H1 (cell line): ENCODE data around the gene GYPC. TPM values are rescaled to one million over a fixed set of nuclear protein-coding genes. Genes with fewer than 3 reads are reported as not detected.

ENCODE experiments used
- CTCF ChIA-PET: fragments of 300-600 bp; sonication (Branson Sonifier 250); formaldehyde crosslinking; loops from one replicate; lab custom pipeline; 2021; ENCODE audit not compliant: partially characterized antibody; lab: Charles Lee
- POLR2A ChIA-PET: fragments of 300-600 bp; sonication (Branson Sonifier 250); formaldehyde crosslinking; loops from one replicate; lab custom pipeline; 2021; ENCODE audit warnings: inconsistent platforms; ENCODE audit not compliant: partially characterized antibody; lab: Charles Lee
- DNase-seq, 2 experiments: peaks; one replicate each; pipeline versions ENCODE4 v3.0.0 to v3.0.0-alpha.2; 2010 to 2022; ENCODE audit warnings: low spot score in 2 of 2, low read depth in 1 of 2, mixed read lengths in 1 of 2
- FAIRE-seq: peaks from 2 replicates; lab custom pipeline; 2011; peaks lifted over from hg19 to GRCh38; lab: Jason Lieb, UNC
- H2AFZ ChIP-seq: 2 replicates; pipeline ENCODE4 v1.8.1; 2012; ENCODE audit warnings: low read length, inconsistent platforms
- H2AK5ac ChIP-seq: 2 replicates; pipeline ENCODE4 v1.6.1; 2013; ENCODE audit warnings: low read depth, low read length
- H2BK120ac ChIP-seq: replicated peaks from 2 replicates; pipeline ENCODE3; 2013; ENCODE audit warnings: low read depth, low read length, inconsistent platforms
- H2BK12ac ChIP-seq: 2 replicates; pipeline ENCODE4 v1.6.1; 2013; ENCODE audit warnings: low read depth, low read length
- H2BK15ac ChIP-seq: 2 replicates; pipeline ENCODE4 v1.6.1; 2013; ENCODE audit warnings: low read length
- H2BK20ac ChIP-seq: 2 replicates; pipeline ENCODE4 v1.6.1; 2013; ENCODE audit warnings: low read length
- H2BK5ac ChIP-seq: 2 replicates; pipeline ENCODE4 v1.6.1; 2013; ENCODE audit warnings: low read depth, low read length
- H3K14ac ChIP-seq: 2 replicates; pipeline ENCODE4 v1.6.1; 2013; ENCODE audit warnings: inconsistent platforms; ENCODE audit not compliant: insufficient read length
- H3K18ac ChIP-seq: 2 replicates; pipeline ENCODE4 v1.6.1; 2013; ENCODE audit warnings: low read length; ENCODE audit errors: extremely low read depth
- H3K23ac ChIP-seq: 2 replicates; pipeline ENCODE4 v1.6.1; 2013; ENCODE audit warnings: inconsistent platforms; ENCODE audit not compliant: insufficient read length
- H3K23me2 ChIP-seq: 2 replicates; pipeline ENCODE4 v1.6.1; 2013; ENCODE audit warnings: low read depth, low read length
- H3K27ac ChIP-seq: 2 replicates; pipeline ENCODE4 v1.6.1; 2011; ENCODE audit warnings: low read depth, low read length, inconsistent platforms
- H3K27me3 ChIP-seq, 4 experiments: replicated peaks in 1 of 4; 1 replicate in 1 of 4; 2 replicates in 3 of 4; pipeline versions ENCODE4 v1.6.1 to v1.8.1; 2011 to 2013; ENCODE audit warnings: low read length in 3 of 4, mild to moderate bottlenecking in 3 of 4, inconsistent platforms in 2 of 4, mixed read lengths in 2 of 4, moderate library complexity in 1 of 4; ENCODE audit not compliant: control insufficient read depth in 3 of 4, insufficient read depth in 3 of 4; ENCODE audit errors: extremely low read depth in 1 of 4
- H3K36me3 ChIP-seq, 4 experiments: 2 replicates each; pipeline versions ENCODE4 v1.6.1 to v1.8.1; 2011 to 2013; ENCODE audit warnings: mild to moderate bottlenecking in 4 of 4, low read length in 3 of 4, moderate library complexity in 2 of 4, control low read depth in 1 of 4, inconsistent platforms in 1 of 4; ENCODE audit not compliant: insufficient read depth in 4 of 4, control insufficient read depth in 2 of 4
- H3K4ac ChIP-seq: replicated peaks from 2 replicates; pipeline ENCODE3; 2013; ENCODE audit warnings: low read length, low read depth, mixed read lengths, inconsistent platforms; ENCODE audit not compliant: insufficient read length
- H3K4me1 ChIP-seq, 4 experiments: replicated peaks in 1 of 4; 1 replicate in 1 of 4; 2 replicates in 3 of 4; pipeline versions ENCODE4 v1.6.1 to v1.8.1; 2011 to 2013; ENCODE audit warnings: low read length in 3 of 4, inconsistent platforms in 2 of 4, mixed read lengths in 1 of 4; ENCODE audit not compliant: insufficient read depth in 4 of 4, control insufficient read depth in 3 of 4
- H3K4me2 ChIP-seq, 2 experiments: 2 replicates each; pipeline versions ENCODE4 v1.6.1 to v1.8.1; 2011 to 2013; ENCODE audit warnings: low read depth in 2 of 2, low read length in 2 of 2, control low read depth in 1 of 2, inconsistent platforms in 1 of 2, mild to moderate bottlenecking in 1 of 2; ENCODE audit not compliant: insufficient read depth in 1 of 2
- H3K4me3 ChIP-seq, 4 experiments: fragments of 200-600, 300-600 bp in 1 of 4; sonication (generic), shearing (Covaris generic), sonication (Bioruptor Twin) in 1 of 4; 2 replicates each; pipeline versions ENCODE4 v1.5.1 to v1.8.1; 2011 to 2016; ENCODE audit warnings: low read length in 4 of 4, low read depth in 3 of 4, control low read depth in 2 of 4, inconsistent platforms in 2 of 4, mild to moderate bottlenecking in 2 of 4, mixed read lengths in 1 of 4, moderate library complexity in 1 of 4; ENCODE audit not compliant: insufficient read depth in 2 of 4; ENCODE audit errors: extremely low read depth in 1 of 4
- H3K56ac ChIP-seq: replicated peaks from 2 replicates; pipeline ENCODE3; 2013; ENCODE audit warnings: low read depth, mild to moderate bottlenecking, mixed read lengths, low read length, inconsistent platforms; ENCODE audit not compliant: insufficient read length
- H3K79me1 ChIP-seq: 2 replicates; pipeline ENCODE4 v1.6.1; 2013; ENCODE audit warnings: low read depth, low read length, control low read depth
- H3K79me2 ChIP-seq, 2 experiments: 2 replicates each; pipeline versions ENCODE4 v1.6.1 to v1.8.1; 2012 to 2013; ENCODE audit warnings: low read length in 2 of 2, mild to moderate bottlenecking in 2 of 2, inconsistent platforms in 1 of 2; ENCODE audit not compliant: insufficient read depth in 2 of 2, control insufficient read depth in 1 of 2
- H3K9ac ChIP-seq, 4 experiments: replicated peaks in 1 of 4; 1 replicate in 1 of 4; 2 replicates in 3 of 4; pipeline versions ENCODE4 v1.6.1 to v1.8.1; 2011 to 2013; ENCODE audit warnings: low read depth in 3 of 4, low read length in 3 of 4, control low read depth in 2 of 4, mild to moderate bottlenecking in 2 of 4, moderate library complexity in 2 of 4, inconsistent platforms in 1 of 4; ENCODE audit errors: extremely low read depth in 1 of 4
- H3K9me3 ChIP-seq, 2 experiments: 2 replicates each; pipeline versions ENCODE4 v1.6.1 to v1.8.1; 2012 to 2013; ENCODE audit warnings: mild to moderate bottlenecking in 2 of 2, moderate library complexity in 2 of 2, control low read depth in 1 of 2, inconsistent platforms in 1 of 2, low read depth in 1 of 2, low read length in 1 of 2, mixed read lengths in 1 of 2; ENCODE audit not compliant: insufficient read depth in 2 of 2
- H4K20me1 ChIP-seq, 2 experiments: replicated peaks in 1 of 2; 2 replicates each; pipeline versions ENCODE3 to v1.8.1; 2011 to 2013; ENCODE audit warnings: inconsistent platforms in 2 of 2, low read length in 2 of 2, mild to moderate bottlenecking in 1 of 2; ENCODE audit not compliant: insufficient read depth in 2 of 2, control insufficient read depth in 1 of 2
- H4K5ac ChIP-seq: 2 replicates; pipeline ENCODE4 v1.6.1; 2013; ENCODE audit warnings: low read length, low read depth, mixed read lengths, inconsistent platforms; ENCODE audit not compliant: insufficient read length
- H4K8ac ChIP-seq: 2 replicates; pipeline ENCODE4 v1.8.0; 2013; ENCODE audit warnings: mild to moderate bottlenecking, moderate library complexity, low read length, inconsistent platforms; ENCODE audit not compliant: insufficient read depth; ENCODE audit errors: extremely low read depth
- H4K91ac ChIP-seq: replicated peaks from 2 replicates; pipeline ENCODE3; 2013; ENCODE audit warnings: low read length, mixed read lengths, inconsistent platforms; ENCODE audit not compliant: insufficient read length
- CHD2 ChIP-seq: IDR thresholded peaks from 2 replicates; pipeline ENCODE4 v1.6.1; 2012; ENCODE audit warnings: low read length, improper control_type of control experiment
- HDAC2 ChIP-seq, 2 experiments: fragments of 300-600 bp in 1 of 2; sonication (generic) in 1 of 2; IDR thresholded peaks; 2 replicates each; pipeline ENCODE4 v1.6.1; 2011 to 2012; ENCODE audit warnings: low read depth in 2 of 2, low read length in 2 of 2, mild to moderate bottlenecking in 2 of 2, moderate library complexity in 2 of 2, borderline replicate concordance in 1 of 2, inconsistent platforms in 1 of 2
- WGBS, 2 experiments: shearing (Covaris generic) in 1 of 2; methylation state at CpG; one replicate each; pipeline versions ENCODE4 v1.1.6 to v1.1.7; 2013 to 2015; ENCODE audit warnings: low lambda C conversion rate in 2 of 2, mixed read lengths in 2 of 2, inconsistent platforms in 1 of 2, low coverage in 1 of 2, missing lambda C conversion rate in 1 of 2; ENCODE audit not compliant: insufficient replicate concordance in 2 of 2, insufficient coverage in 1 of 2, insufficient read length in 1 of 2; ENCODE audit errors: extremely low coverage in 1 of 2, missing lambda C conversion rate in 1 of 2; 5-methylcytosine and 5-hydroxymethylcytosine counted together
- polyA plus RNA-seq, 7 experiments: library from polyadenylated mRNA; depleted of rRNA in 3 of 7; stranded (reverse) in 5 of 7; unstranded in 2 of 7; fragments of >200 nt in 5 of 7; fragments of 200-250 nt in 2 of 7; gene quantifications; 1 replicate in 5 of 7; 2 replicates in 1 of 7; 4 replicates in 1 of 7; pipeline versions ENCODE4 v1.2.1 to v1.2.3, GENCODE V29; 2011 to 2013; ENCODE audit warnings: missing spikeins in 2 of 7, mixed read lengths in 2 of 7
- total RNA-seq: library from RNA; stranded (reverse); fragmentation: NEBNext Ultra II Directional; extraction: Animal tissue kit (Norgen Biotek cat#: 25700); gene quantifications from 2 replicates; pipeline ENCODE4 v1.2.1, GENCODE V29; 2021

The GYPC gene
- total and polyA plus RNA-seq, 2 of the 8 experiments (the other 6 are each of a cell fraction or from before 2014, with no cell fraction given), result 26.8 to 53.6 TPM

- no peak overlapping the region for H3K9ac ChIP-seq
- no peak for DNase-seq
- H4K20me1 ChIP-seq, result no peaks in the 10 kb centered on the region
- H3K79me2 ChIP-seq, result no peaks in the 10 kb centered on the region
- TF ChIP-seq CHD2, result no peak
- no peak for TF ChIP-seq HDAC2 (IDR thresholded peaks at IDR 0.05; ENCODE audit: borderline replicate concordance in 1 of 2, low read depth in 2 of 2, low read length in 2 of 2)
- TF ChIP-seq, all 59 proteins: peak for 0
- ChIA-PET POLR2A (no interaction called here), CTCF (no interaction called here)
- no peak overlapping the region for H2BK15ac ChIP-seq
- no peak overlapping the region for H3K4ac ChIP-seq
- WGBS, 2 experiments, result 100% methylated on average over 2 of the region's 2 CpGs; no CpG with 5 or more reads in 1 of the 2 experiments
- no peak for FAIRE-seq
- H2BK120ac ChIP-seq, result no peak overlapping the region
- no peak overlapping the region for H3K23ac ChIP-seq
- no peak overlapping the region for H2AK5ac ChIP-seq
- H2BK20ac ChIP-seq, result no peak overlapping the region
- no peaks in the 10 kb centered on the region for H3K79me1 ChIP-seq
- H2BK5ac ChIP-seq, result no peak overlapping the region
- no peaks in the 10 kb centered on the region; the same call in 1 of the 2 replicates for H3K23me2 ChIP-seq
- no peak overlapping the region for H3K56ac ChIP-seq
- H3K14ac ChIP-seq, result no peak overlapping the region
- H2BK12ac ChIP-seq, result no peak overlapping the region
- H3K9me3 ChIP-seq, result 0 out of 4 replicates have a peak, but pooled peaks cover 0 to under 1% of the 10 kb centered on the region in 2 experiments
- no peak overlapping the region for H4K5ac ChIP-seq
- H2AFZ ChIP-seq, result no peak overlapping the region
- H3K36me3 ChIP-seq, result no peaks in the 10 kb centered on the region
- H4K91ac ChIP-seq, result no peak overlapping the region
- H4K8ac ChIP-seq, result no peak overlapping the region
- H3K27ac ChIP-seq, result no peak overlapping the region
- H3K18ac ChIP-seq, result no peak overlapping the region
- no peak overlapping the region for H3K4me3 ChIP-seq
- H3K27me3 ChIP-seq, result no peaks in the 10 kb centered on the region
- H3K4me2 ChIP-seq, result no peak overlapping the region
- H3K4me1 ChIP-seq, result no peaks in the 10 kb centered on the region
Observed at GRCh38 chr2:126720638-126721037, 64.7 kb downstream of the GYPC start.
